IMR-90 (cell line): ENCODE data around the gene SGMS1. TPM values are rescaled to one million over a fixed set of nuclear protein-coding genes. Genes with fewer than 3 reads are reported as not detected.
"Not testable (repeated sequence)": the region's sequence is repeated elsewhere in the genome, so short reads cannot be mapped to it uniquely, and the experiment has no call there.

Experiments
- ATAC-seq: fragments of 200-7000 bp; cut with Tn5 transposase; 2 replicates; pipeline ENCODE4 v1.9.1; 2020; ENCODE audit warnings: low read depth, mild to moderate bottlenecking, moderate library complexity
- BruUV-seq: library from RNA; stranded (reverse); fragments of 400-500 nt; replicated peaks from 2 replicates; lab custom pipeline; 2021; lab: Mats Ljungman, UMichigan
- CTCF ChIA-PET: fragments of 300-600 bp; formaldehyde crosslinking; extraction: SDS; loops from one replicate; lab custom pipeline; 2021; ENCODE audit warnings: antibody characterized with exemption; lab: Yijun Ruan, JAX
- POLR2A ChIA-PET: fragments of 300-600 bp; sonication (Branson Sonifier 250); formaldehyde crosslinking; loops from one replicate; lab custom pipeline; 2022; ENCODE audit warnings: antibody characterized with exemption; ENCODE audit not compliant: unreplicated experiment; lab: Charles Lee
- DNase-seq: peaks from one replicate; pipeline ENCODE4 v3.0.0; 2013
- H2AFZ ChIP-seq: replicated peaks from 2 replicates; pipeline ENCODE3; 2013; ENCODE audit warnings: low read length, mild to moderate bottlenecking; ENCODE audit not compliant: poor library complexity
- H2AK5ac ChIP-seq: 2 replicates; pipeline ENCODE4 v1.6.1; 2013; ENCODE audit warnings: low read depth, low read length, inconsistent platforms
- H2AK9ac ChIP-seq: replicated peaks from 2 replicates; pipeline ENCODE3; 2013; ENCODE audit warnings: mild to moderate bottlenecking, low read depth, low read length, moderate library complexity; ENCODE audit not compliant: poor library complexity
- H2BK120ac ChIP-seq: 2 replicates; pipeline ENCODE4 v1.6.1; 2013; ENCODE audit warnings: low read depth, low read length, inconsistent platforms
- H2BK15ac ChIP-seq: 3 replicates; pipeline ENCODE4 v1.6.1; 2013; ENCODE audit warnings: low read depth, low read length, inconsistent platforms
- H2BK20ac ChIP-seq: 2 replicates; pipeline ENCODE4 v1.6.1; 2013; ENCODE audit warnings: low read depth, mild to moderate bottlenecking, inconsistent platforms, low read length, moderate library complexity
- H2BK5ac ChIP-seq: 2 replicates; pipeline ENCODE4 v1.6.1; 2013; ENCODE audit warnings: mild to moderate bottlenecking, low read depth, low read length, inconsistent platforms; ENCODE audit not compliant: poor library complexity, severe bottlenecking
- H3K14ac ChIP-seq: replicated peaks from 2 replicates; pipeline ENCODE4 v1.6.1; 2013; ENCODE audit warnings: low read depth, low read length, inconsistent platforms
- H3K18ac ChIP-seq: 2 replicates; pipeline ENCODE4 v1.6.1; 2013; ENCODE audit warnings: low read depth, low read length, control low read depth
- H3K23ac ChIP-seq: 2 replicates; pipeline ENCODE4 v1.6.1; 2013; ENCODE audit warnings: low read depth, low read length, inconsistent platforms
- H3K27ac ChIP-seq: 2 replicates; pipeline ENCODE4 v1.5.1; 2013; ENCODE audit warnings: mild to moderate bottlenecking, control low read depth, low read length; ENCODE audit not compliant: insufficient read depth
- H3K27me3 ChIP-seq: 2 replicates; pipeline ENCODE4 v1.6.1; 2013; ENCODE audit warnings: low read length; ENCODE audit not compliant: control insufficient read depth, insufficient read depth
- H3K36me3 ChIP-seq: 2 replicates; pipeline ENCODE4 v1.6.1; 2013; ENCODE audit warnings: low read length, mixed read lengths; ENCODE audit not compliant: control insufficient read depth, insufficient read depth
- H3K4ac ChIP-seq: 2 replicates; pipeline ENCODE4 v1.6.1; 2013; ENCODE audit warnings: low read depth, low read length, inconsistent platforms
- H3K4me1 ChIP-seq: 2 replicates; pipeline ENCODE4 v1.6.1; 2013; ENCODE audit warnings: low read length, mixed read lengths; ENCODE audit not compliant: control insufficient read depth, insufficient read depth
- H3K4me2 ChIP-seq: 2 replicates; pipeline ENCODE4 v1.6.1; 2013; ENCODE audit warnings: low read depth, mild to moderate bottlenecking, control low read depth, low read length, moderate library complexity
- H3K4me3 ChIP-seq: 2 replicates; pipeline ENCODE4 v1.5.1; 2013; ENCODE audit warnings: low read depth, mild to moderate bottlenecking, control low read depth, low read length, moderate library complexity; ENCODE audit not compliant: insufficient read depth
- H3K56ac ChIP-seq: 2 replicates; pipeline ENCODE4 v1.6.1; 2013; ENCODE audit warnings: low read length, inconsistent platforms; ENCODE audit not compliant: insufficient read depth; ENCODE audit errors: extremely low read depth
- H3K79me1 ChIP-seq, 2 experiments: 2 replicates each; pipeline ENCODE4 v1.6.1; 2013; ENCODE audit warnings: low read length in 2 of 2, inconsistent platforms in 1 of 2, low read depth in 1 of 2
- H3K9ac ChIP-seq: 2 replicates; pipeline ENCODE4 v1.6.1; 2013; ENCODE audit warnings: low read depth, low read length, control low read depth
- H3K9me1 ChIP-seq: 2 replicates; pipeline ENCODE4 v1.6.1; 2013; ENCODE audit warnings: low read length, inconsistent platforms; ENCODE audit not compliant: insufficient read depth
- H3K9me3 ChIP-seq: 2 replicates; pipeline ENCODE4 v1.6.1; 2013; ENCODE audit warnings: low read length; ENCODE audit not compliant: control insufficient read depth, insufficient read depth
- H4K20me1 ChIP-seq: 2 replicates; pipeline ENCODE4 v1.6.1; 2013; ENCODE audit warnings: low read length, inconsistent platforms; ENCODE audit not compliant: insufficient read depth
- H4K5ac ChIP-seq: 2 replicates; pipeline ENCODE4 v1.6.1; 2013; ENCODE audit warnings: mild to moderate bottlenecking, low read depth, low read length, control low read depth
- H4K8ac ChIP-seq, 2 experiments: 2 replicates each; pipeline ENCODE4 v1.6.1; 2013; ENCODE audit warnings: low read depth in 2 of 2, low read length in 2 of 2, control low read depth in 1 of 2, inconsistent platforms in 1 of 2
- H4K91ac ChIP-seq: 2 replicates; pipeline ENCODE4 v1.6.1; 2013; ENCODE audit warnings: low read depth, low read length, inconsistent platforms; ENCODE audit not compliant: insufficient read depth
- WGBS, 2 experiments: methylation state at CpG; one replicate each; pipeline versions ENCODE4 v1.1.5 to v1.1.7; 2013; ENCODE audit warnings: missing lambda C conversion rate in 2 of 2; ENCODE audit not compliant: insufficient read length in 1 of 2; ENCODE audit errors: extremely low coverage in 2 of 2; 5-methylcytosine and 5-hydroxymethylcytosine counted together
- dilution Hi-C: fragments of 300-500 bp; cut with HindIII; formaldehyde crosslinking; loops from one replicate; pipeline ENCODE4 v1.14.3; 2018; ENCODE audit warnings: low sequenced_read_pairs; ENCODE audit not compliant: unreplicated experiment
- in situ Hi-C: fragments of 300-500 bp; cut with MboI; formaldehyde crosslinking; loops from 3 replicates; pipeline ENCODE4 v1.14.3; 2019; ENCODE audit warnings: low sequenced_read_pairs, inconsistent platforms, mixed read lengths
- intact Hi-C: fragments of 100-400 bp; cut with micrococcal nuclease; formaldehyde crosslinking; loops from 2 replicates; pipeline ENCODE4 v1.10.0; 2022
- polyA plus RNA-seq, 3 experiments: library from polyadenylated mRNA; depleted of rRNA; stranded (reverse); fragments of >200 nt; gene quantifications; 2 replicates each; pipeline ENCODE4 v1.2.3, GENCODE V29; 2012; ENCODE audit warnings: low replicate concordance in 1 of 3
- total RNA-seq: library from RNA; depleted of rRNA; stranded (reverse); fragments of >200 nt; gene quantifications from 2 replicates; pipeline ENCODE4 v1.2.3, GENCODE V29; 2012

SGMS1 gene
- total and polyA plus RNA-seq, 2 of the 4 experiments (the other 2 are of a cell fraction): 9.8 to 30.8 TPM

DNA sequence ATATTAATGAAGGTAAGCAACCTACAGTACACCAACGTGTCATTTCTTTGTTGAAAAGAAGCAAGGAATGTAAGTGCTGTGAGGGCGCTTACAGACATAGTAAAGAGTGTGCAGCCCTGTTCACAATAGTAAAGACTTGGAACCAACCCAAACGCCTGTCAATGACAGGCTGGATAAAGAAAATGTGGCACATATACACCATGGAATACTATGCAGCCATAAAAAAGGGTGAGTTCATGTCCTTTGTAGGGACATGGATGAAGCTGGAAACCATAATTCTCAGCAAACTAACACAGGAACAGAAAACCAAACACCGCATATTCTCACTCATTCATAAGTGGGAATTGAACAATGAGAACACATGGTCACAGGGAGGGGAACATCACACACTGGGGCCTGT is 55.0 kb downstream of the SGMS1 start:
- H3K4me3 ChIP-seq, H2BK5ac ChIP-seq, H2BK20ac ChIP-seq, H2AFZ ChIP-seq, H3K9me1 ChIP-seq, H3K4ac ChIP-seq, H3K27me3 ChIP-seq, H4K8ac ChIP-seq, H2BK120ac ChIP-seq, H3K4me1 ChIP-seq, H2AK9ac ChIP-seq, H2AK5ac ChIP-seq, DNase-seq, H4K20me1 ChIP-seq, H4K5ac ChIP-seq, intact Hi-C loops, H3K27ac ChIP-seq, H3K4me2 ChIP-seq, H3K9me3 ChIP-seq, H3K18ac ChIP-seq, H4K91ac ChIP-seq, BruUV-seq, H3K9ac ChIP-seq, CTCF ChIA-PET, H3K56ac ChIP-seq, H3K23ac ChIP-seq, dilution Hi-C loops, H3K14ac ChIP-seq, H3K36me3 ChIP-seq, H2BK15ac ChIP-seq, in situ Hi-C loops, ATAC-seq, POLR2A ChIA-PET: not testable (repeated sequence)
- 100% methylated on average over 1 of the region's 4 CpGs; no CpG with 5 or more reads in 1 of the 2 experiments for WGBS, 2 experiments
- peaks cover 21 to 35% of the 10 kb centered on the region in 2 experiments for H3K79me1 ChIP-seq
